Measurements from ENCODE around the gene DUSP7.

The DUSP7 gene, protein sequence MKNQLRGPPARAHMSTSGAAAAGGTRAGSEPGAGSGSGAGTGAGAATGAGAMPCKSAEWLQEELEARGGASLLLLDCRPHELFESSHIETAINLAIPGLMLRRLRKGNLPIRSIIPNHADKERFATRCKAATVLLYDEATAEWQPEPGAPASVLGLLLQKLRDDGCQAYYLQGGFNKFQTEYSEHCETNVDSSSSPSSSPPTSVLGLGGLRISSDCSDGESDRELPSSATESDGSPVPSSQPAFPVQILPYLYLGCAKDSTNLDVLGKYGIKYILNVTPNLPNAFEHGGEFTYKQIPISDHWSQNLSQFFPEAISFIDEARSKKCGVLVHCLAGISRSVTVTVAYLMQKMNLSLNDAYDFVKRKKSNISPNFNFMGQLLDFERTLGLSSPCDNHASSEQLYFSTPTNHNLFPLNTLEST

DNA sequence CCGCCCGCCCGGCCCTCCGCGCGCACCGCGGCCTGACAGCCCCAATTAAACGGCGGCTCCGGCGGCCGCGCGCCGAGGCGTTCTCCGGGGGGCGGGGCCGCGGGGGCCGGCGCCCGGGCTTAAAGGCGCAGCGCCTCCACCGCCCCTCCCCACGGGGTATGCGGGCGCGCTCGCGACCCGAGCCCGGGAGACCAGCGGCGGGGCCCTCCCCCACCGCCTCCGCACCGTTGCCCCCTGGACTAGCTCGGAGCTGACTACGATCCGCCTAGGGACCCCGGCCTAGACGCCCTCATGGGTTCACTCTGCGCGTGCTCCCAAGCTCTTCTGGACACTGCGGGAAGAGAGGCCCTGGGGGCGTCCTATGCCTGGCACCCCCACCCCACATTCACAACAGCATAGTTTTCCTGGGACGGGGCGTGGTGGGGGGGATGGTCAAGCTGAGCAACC is at the start of gene DUSP7:
DUSP7 (minus strand) TSS at position 51 of the 447 bp plus-strand sequence. CDS start 205 bp downstream, outside the sequence.
- H3K4me3 ChIP-seq (ENCODE audit: low read length) = peak within 1 kb of the TSS; percentile 76
- H3K36me3 ChIP-seq (ENCODE audit: control insufficient read depth, insufficient read depth, low read length) = no peaks in the 10 kb centered on the region
- no peaks in the 10 kb centered on the region for H3K9me3 ChIP-seq (ENCODE audit: control insufficient read depth, low read length)
- peaks cover 62% of the 10 kb centered on the region for H3K4me1 ChIP-seq (ENCODE audit: control insufficient read depth, insufficient read depth, low read length)
- no peaks in the 10 kb centered on the region for H3K27me3 ChIP-seq (ENCODE audit: control insufficient read depth, insufficient read depth, low read length)
- H3K9ac ChIP-seq (ENCODE audit: low read length) = peak within 1 kb of the TSS; percentile 84

DNA sequence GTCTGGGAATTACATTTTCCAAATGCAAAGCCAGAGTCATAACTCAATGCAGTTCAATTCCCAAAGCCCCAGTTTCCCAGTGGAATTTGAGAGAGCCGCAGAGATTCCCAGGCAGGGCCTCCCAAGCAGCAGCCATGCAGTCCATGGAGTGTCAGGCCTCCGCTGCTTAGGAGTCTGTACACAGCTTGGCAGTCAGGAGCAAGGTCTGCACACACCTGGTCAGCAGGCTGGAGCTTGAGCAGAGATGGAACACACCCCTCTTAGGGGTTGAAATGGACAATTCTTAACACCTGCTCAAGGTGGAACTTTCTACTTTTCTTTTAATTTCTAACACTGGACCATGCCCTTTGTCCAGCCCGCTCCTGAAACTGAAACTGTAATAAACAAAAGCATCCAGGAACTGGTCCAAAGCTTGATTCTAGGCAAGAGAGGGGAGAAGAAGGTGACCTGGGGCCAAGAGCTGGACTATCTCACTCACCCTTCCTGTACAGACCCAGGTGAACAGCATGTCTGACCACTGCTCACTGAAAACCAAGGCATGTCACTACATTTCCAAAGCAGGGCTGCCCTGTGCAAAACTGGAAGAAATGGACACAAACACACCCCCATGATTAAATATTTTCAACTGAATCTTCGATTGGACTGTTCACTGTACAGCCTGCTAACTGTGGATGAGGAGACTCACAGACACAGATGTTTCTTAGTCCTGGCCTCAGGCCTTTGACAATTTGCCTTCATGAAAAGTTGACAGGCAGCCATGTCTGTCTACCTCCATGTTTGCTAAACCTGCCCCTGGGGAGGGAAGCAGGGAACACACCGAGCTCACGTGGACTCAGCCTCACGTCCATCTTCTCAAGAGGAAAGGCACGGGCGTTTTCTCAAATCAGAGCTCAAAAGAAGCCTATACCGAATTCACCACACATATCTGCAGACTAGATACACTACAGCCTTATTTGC is 48.6 kb upstream of the DUSP7 start:
- Histone ChIP-seq H3K9ac (ENCODE audit: low read length) (no peak overlapping the region), H3K9me3 (ENCODE audit: control insufficient read depth, low read length) (no peaks in the 10 kb centered on the region), H3K4me3 (ENCODE audit: low read length) (no peak overlapping the region), H3K36me3 (ENCODE audit: control insufficient read depth, insufficient read depth, low read length) (no peaks in the 10 kb centered on the region), H3K27me3 (ENCODE audit: control insufficient read depth, insufficient read depth, low read length) (no peaks in the 10 kb centered on the region), H3K4me1 (ENCODE audit: control insufficient read depth, insufficient read depth, low read length) (peaks cover 6% of the 10 kb centered on the region)

DNA sequence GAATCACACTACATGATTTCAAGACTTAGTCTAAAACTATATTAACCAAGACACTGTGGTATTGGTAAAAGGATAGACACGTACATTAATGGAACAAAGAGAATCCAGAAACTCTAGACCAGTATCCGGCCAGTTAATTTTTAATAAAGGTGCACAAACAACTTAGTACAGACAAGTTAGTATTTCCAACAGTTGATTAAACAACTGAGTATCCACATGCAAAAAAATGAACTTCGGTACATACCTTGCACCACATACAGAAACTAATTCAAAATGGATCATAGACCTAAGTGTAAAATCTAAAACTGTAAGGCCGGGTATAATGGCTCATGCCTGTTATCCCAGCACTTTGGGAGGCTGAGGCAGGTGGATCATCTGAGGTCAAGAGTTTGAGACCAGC is 46.6 kb upstream of the DUSP7 start:
- H3K4me3 ChIP-seq (ENCODE audit: low read length) = no peak overlapping the region
- no peaks in the 10 kb centered on the region for H3K27me3 ChIP-seq (ENCODE audit: control insufficient read depth, insufficient read depth, low read length)
- peaks cover 12% of the 10 kb centered on the region for H3K4me1 ChIP-seq (ENCODE audit: control insufficient read depth, insufficient read depth, low read length)
- H3K36me3 ChIP-seq (ENCODE audit: control insufficient read depth, insufficient read depth, low read length) = no peaks in the 10 kb centered on the region
- no peak overlapping the region for H3K9ac ChIP-seq (ENCODE audit: low read length)
- H3K9me3 ChIP-seq (ENCODE audit: control insufficient read depth, low read length) = no peaks in the 10 kb centered on the region

DNA sequence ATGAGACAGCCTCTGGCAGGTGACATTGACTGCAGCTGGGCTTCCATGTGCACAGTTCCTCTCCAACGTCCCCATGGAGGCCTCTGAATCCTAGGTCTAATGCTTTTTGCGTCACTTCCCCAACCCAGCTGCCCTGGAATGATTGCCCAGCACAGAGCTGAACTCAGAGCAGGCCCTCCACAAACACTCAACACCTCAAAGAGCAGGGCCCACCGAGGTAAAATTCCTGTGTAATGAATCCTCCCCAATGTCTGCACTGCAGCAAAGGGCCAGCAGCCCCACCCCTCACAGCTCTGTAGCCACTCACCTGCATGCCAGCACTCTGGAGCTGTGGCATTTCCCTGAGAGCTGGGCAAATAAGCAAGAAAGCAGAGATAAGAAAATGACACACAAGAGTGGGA is 42.6 kb upstream of the DUSP7 start:
- Histone ChIP-seq H3K4me3 (ENCODE audit: low read length) (no peak overlapping the region), H3K27me3 (ENCODE audit: control insufficient read depth, insufficient read depth, low read length) (no peaks in the 10 kb centered on the region), H3K36me3 (ENCODE audit: control insufficient read depth, insufficient read depth, low read length) (no peaks in the 10 kb centered on the region), H3K9me3 (ENCODE audit: control insufficient read depth, low read length) (no peaks in the 10 kb centered on the region), H3K4me1 (ENCODE audit: control insufficient read depth, insufficient read depth, low read length) (peaks cover 12% of the 10 kb centered on the region), H3K9ac (ENCODE audit: low read length) (no peak overlapping the region)

GRCh38 chr3:52097851-52098507 is 41.6 kb upstream of the DUSP7 start:
- H3K36me3 ChIP-seq (ENCODE audit: control insufficient read depth, insufficient read depth, low read length) = no peaks in the 10 kb centered on the region
- H3K9ac ChIP-seq (ENCODE audit: low read length) = no peak overlapping the region
- H3K9me3 ChIP-seq (ENCODE audit: control insufficient read depth, low read length) = no peaks in the 10 kb centered on the region
- no peaks in the 10 kb centered on the region for H3K27me3 ChIP-seq (ENCODE audit: control insufficient read depth, insufficient read depth, low read length)
- H3K4me1 ChIP-seq (ENCODE audit: control insufficient read depth, insufficient read depth, low read length) = peaks cover 12% of the 10 kb centered on the region
- H3K4me3 ChIP-seq (ENCODE audit: low read length) = no peak overlapping the region

DNA sequence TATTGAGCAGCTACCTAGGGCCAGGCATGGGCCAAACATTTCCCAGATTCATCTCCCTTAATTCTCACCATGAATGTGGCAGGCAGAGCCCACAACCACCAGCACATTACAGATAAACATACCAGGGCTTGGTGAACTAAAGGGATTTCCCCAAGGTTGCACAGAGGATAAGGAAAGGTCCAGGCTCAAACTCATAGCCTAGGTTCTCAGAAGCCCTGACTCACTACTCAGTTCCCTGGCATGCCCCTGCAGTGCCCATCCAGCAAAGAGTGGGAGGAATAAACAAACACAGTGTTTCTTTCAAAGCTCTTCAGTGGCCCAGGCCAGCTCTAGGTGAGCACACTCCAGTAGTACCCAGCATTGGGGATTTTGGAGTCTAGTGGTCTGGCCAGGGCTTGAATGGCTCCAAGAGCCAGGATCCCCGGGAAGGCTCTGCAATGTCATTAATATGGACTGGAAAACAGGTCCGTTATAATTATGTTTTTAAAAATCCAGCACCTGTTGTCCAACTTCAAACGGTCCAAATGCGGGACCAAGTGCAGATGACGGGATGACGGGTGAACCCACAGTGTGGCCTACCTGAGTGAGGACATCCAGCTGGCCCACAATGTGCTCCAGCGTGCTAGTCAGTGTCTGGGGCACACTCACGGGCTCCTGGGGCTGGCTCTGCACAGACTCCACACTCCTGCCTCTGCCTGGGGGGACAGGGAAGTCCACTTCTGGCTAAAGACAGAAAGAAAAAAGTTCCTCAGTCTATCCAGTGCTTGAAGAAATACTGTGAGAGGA is 39.8 kb upstream of the DUSP7 start:
- Histone ChIP-seq H3K9ac (ENCODE audit: low read length) (no peak overlapping the region), H3K27me3 (ENCODE audit: control insufficient read depth, insufficient read depth, low read length) (no peaks in the 10 kb centered on the region), H3K36me3 (ENCODE audit: control insufficient read depth, insufficient read depth, low read length) (no peaks in the 10 kb centered on the region), H3K4me1 (ENCODE audit: control insufficient read depth, insufficient read depth, low read length) (peaks cover 12% of the 10 kb centered on the region), H3K9me3 (ENCODE audit: control insufficient read depth, low read length) (no peaks in the 10 kb centered on the region), H3K4me3 (ENCODE audit: low read length) (no peak overlapping the region)

GRCh38 chr3:52094571-52095485 is 38.5 kb upstream of the DUSP7 start:
- no peak overlapping the region for H3K9ac ChIP-seq (ENCODE audit: low read length)
- H3K9me3 ChIP-seq (ENCODE audit: control insufficient read depth, low read length) = no peaks in the 10 kb centered on the region
- H3K27me3 ChIP-seq (ENCODE audit: control insufficient read depth, insufficient read depth, low read length) = no peaks in the 10 kb centered on the region
- no peak overlapping the region for H3K4me3 ChIP-seq (ENCODE audit: low read length)
- H3K4me1 ChIP-seq (ENCODE audit: control insufficient read depth, insufficient read depth, low read length) = peaks cover 12% of the 10 kb centered on the region
- no peaks in the 10 kb centered on the region for H3K36me3 ChIP-seq (ENCODE audit: control insufficient read depth, insufficient read depth, low read length)

DNA sequence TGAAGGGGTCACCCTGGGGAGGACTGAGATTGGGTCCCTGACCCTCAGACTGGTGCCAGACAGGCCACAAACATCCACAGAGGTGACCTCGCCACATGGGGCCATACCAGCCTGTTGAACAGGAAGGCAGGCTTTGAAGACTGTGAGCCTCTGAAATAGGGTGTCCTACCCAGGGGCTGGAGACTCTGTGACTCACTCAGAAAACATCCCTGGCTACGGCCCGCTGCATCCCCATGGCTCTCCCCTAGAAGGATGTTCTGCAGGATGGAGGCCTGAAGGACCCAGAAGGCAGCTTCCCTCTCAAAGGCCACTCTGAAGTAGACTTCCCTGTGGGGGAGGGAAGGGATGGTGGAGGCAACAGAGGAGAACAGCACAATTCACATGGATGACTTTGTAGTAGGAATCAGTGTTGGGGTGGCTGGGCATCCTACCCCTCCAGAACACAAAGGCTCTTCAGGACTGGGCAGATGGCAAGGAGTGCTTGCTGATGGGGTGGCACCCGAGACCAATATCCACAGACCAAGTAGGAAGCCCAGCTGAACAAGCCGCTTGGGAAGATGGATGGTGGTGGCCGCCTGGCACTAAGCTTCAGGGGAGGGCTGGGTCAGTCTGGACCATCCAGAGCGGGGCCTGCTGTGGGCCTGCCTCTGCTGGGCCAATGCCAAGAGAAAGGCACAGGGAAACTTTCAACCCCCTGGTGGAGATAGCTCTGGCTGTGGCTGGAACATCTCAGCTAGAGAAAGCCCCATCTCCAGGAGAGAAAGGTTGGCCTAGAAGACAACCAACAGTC is 37.6 kb upstream of the DUSP7 start:
- H3K36me3 ChIP-seq (ENCODE audit: control insufficient read depth, insufficient read depth, low read length) = no peaks in the 10 kb centered on the region
- H3K4me3 ChIP-seq (ENCODE audit: low read length) = no peak overlapping the region
- H3K27me3 ChIP-seq (ENCODE audit: control insufficient read depth, insufficient read depth, low read length) = no peaks in the 10 kb centered on the region
- H3K9me3 ChIP-seq (ENCODE audit: control insufficient read depth, low read length) = no peaks in the 10 kb centered on the region
- peaks cover 5% of the 10 kb centered on the region for H3K4me1 ChIP-seq (ENCODE audit: control insufficient read depth, insufficient read depth, low read length)
- no peak overlapping the region for H3K9ac ChIP-seq (ENCODE audit: low read length)

DNA sequence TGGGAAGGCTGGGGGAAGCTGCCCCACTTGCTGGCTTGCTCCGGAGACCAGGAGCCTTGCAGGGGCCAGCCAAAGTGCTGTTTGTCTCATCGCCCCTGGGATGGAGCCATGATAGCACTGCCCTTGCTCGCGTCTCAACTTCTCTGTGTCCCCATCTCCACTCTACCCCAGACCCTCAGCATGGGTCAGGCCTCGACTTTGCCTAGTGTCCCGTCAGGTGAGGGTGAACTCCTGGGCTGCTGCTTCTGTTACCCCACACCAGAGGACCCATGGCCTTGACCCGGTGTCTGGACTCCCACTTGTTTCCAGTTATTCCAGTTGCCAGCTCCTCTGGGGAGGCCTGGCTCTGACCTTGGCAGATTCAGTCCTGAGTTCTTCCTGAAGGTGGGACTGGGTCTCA is 36.5 kb upstream of the DUSP7 start:
- Histone ChIP-seq H3K27me3 (ENCODE audit: control insufficient read depth, insufficient read depth, low read length) (no peaks in the 10 kb centered on the region), H3K9me3 (ENCODE audit: control insufficient read depth, low read length) (no peaks in the 10 kb centered on the region), H3K36me3 (ENCODE audit: control insufficient read depth, insufficient read depth, low read length) (no peaks in the 10 kb centered on the region), H3K4me3 (ENCODE audit: low read length) (no peak overlapping the region), H3K4me1 (ENCODE audit: control insufficient read depth, insufficient read depth, low read length) (peaks cover 6% of the 10 kb centered on the region), H3K9ac (ENCODE audit: low read length) (no peak overlapping the region)

DNA sequence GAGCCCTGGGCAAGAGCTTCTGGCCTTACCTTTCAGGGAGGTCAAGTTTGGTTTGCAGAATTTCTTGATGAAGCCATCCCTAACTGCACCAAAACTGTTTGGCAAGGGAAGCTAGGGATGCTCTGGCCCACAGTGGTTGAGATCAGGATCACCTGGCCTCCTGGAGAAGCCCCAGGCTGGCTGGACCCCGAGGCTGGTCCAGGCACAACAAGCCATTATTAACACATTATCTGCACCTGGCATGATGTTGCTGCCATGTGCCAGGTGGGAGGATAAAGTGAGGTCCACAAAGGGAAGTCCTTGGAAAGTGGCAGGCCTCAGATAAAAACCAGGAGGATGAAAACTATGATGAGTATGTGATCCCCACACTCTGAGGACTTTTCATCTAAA is 35.9 kb upstream of the DUSP7 start:
- no peaks in the 10 kb centered on the region for H3K9me3 ChIP-seq (ENCODE audit: control insufficient read depth, low read length)
- H3K9ac ChIP-seq (ENCODE audit: low read length) = no peak overlapping the region
- no peaks in the 10 kb centered on the region for H3K36me3 ChIP-seq (ENCODE audit: control insufficient read depth, insufficient read depth, low read length)
- peaks cover 6% of the 10 kb centered on the region for H3K4me1 ChIP-seq (ENCODE audit: control insufficient read depth, insufficient read depth, low read length)
- no peak overlapping the region for H3K4me3 ChIP-seq (ENCODE audit: low read length)
- no peaks in the 10 kb centered on the region for H3K27me3 ChIP-seq (ENCODE audit: control insufficient read depth, insufficient read depth, low read length)

All from mucosa of stomach (tissue), 1 donor.